ENCODE data around the gene RITA1.

The RITA1 gene

DNA sequence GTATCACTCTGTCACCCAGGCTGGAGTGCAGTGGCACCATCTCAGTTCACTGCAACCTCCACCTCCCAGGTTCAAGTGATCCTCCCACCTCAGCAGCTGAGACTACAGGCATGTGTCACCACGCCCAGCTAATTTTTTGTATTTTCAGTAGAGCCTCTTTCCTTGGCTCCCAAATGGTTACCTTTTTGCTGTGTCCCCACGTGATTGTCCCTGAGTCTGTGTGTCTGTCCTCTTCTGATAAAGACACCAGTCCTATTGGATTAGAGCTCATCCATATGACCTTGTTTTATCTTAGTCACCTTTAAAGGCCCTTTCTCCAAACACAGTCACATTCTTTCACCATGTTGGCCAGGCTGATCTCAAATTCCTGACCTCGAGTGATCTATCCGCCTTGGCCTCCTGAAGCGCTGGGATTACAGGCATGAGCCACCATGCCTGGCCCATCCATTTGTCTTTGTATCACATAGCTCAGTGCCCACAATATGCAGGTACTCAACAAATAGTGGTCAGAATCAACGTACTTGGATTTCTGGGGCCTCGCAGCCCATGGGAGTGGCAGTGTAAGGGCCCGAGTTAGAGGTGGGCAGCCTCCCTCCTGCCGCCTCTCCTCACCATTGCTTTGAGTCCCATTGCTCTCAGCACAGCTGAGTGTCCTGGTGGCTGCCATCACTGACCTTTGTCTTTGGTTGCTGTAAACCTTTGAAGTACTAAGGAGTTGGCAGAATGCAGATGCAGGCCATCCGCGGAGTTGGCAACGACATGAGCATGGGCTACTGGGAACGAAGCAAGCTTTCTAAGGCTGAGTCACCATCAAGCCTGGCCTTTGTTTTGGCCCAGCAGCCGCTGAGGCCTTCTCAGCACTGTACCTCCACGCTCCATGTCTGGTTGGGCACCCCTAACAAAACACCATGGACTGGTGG lies 45.1 kb downstream of the RITA1 start:
- DNase-seq (ENCODE audit: low read depth in 3 of 3), result no peak

DNA sequence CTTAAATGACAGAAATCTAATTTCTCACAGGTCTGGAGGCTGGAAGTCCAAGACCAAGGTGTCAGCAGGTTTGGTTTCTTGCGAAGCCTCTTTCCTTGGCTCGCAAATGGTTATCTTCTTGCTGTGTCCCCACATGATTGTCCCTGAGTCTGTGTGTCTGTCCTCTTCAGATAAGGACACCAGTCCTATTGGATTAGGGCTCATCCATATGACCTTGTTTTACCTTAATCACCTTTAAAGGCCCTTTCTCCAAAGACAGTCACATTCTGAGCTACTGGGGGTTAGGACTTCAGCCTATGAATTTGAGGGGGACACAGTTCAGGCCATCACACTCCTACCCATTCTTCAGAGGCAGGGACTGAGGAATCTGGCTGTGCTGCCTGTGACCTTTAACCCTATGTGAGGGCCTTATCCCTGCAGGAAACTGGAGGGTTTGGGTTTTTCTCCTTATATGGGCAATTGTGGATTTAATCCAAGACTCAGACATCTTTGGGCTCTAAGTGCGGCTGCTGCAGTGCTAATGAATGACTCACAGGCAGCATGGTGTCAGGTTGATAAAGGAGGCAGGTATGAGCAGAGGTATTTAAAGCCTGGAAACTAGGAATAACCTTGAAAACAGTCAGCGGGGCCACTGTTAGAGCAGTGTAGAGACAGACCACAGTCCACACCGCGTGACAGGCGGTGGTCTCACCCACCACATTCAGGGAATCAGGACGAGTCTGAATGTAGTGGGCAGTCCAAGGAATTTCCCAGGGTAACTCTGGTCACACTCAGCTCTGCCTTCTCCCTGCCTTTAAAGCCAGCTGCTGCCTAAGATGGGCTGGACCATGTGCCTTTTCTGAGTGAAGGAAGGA lies 45.9 kb downstream of the RITA1 start:
- DNase-seq (ENCODE audit: low read depth in 3 of 3), result no peak

DNA sequence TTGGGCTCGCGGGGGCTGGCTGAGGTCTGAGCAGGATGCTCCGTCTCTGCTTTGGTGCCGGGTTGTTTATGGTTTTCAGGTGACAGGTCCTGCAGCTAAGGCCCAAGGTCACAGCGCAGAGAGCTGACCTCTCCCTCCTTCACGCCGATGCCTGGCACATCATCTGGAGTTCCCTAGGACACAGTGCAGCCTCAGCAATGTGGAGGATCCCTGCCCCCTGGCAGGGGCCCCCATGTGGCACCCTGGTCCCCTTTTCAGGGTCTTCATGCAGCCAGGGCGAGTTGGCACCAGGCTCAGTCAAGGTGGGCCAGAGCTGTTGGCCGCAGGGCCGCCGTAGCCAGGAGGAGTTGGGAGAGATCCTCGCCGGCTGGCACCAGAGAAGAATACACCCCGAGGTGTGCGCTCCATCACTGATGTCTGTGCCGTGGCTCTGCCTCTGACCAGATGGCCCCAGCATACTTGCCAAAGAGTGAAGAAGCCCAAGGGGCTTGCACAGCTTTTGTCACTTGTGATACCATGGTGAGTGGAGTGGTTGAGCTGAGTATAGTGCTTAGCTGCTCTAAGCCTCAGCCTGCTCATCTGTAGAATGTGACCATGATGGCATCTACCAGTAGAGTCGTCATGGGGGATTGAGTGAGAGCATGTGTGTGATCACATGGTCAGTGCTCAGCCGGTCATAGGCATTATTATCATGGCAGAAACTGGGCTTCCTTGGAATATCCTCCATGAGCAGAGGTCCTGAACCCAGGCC lies 46.7 kb downstream of the RITA1 start:
- no peak for DNase-seq (ENCODE audit: low read depth in 3 of 3)

DNA sequence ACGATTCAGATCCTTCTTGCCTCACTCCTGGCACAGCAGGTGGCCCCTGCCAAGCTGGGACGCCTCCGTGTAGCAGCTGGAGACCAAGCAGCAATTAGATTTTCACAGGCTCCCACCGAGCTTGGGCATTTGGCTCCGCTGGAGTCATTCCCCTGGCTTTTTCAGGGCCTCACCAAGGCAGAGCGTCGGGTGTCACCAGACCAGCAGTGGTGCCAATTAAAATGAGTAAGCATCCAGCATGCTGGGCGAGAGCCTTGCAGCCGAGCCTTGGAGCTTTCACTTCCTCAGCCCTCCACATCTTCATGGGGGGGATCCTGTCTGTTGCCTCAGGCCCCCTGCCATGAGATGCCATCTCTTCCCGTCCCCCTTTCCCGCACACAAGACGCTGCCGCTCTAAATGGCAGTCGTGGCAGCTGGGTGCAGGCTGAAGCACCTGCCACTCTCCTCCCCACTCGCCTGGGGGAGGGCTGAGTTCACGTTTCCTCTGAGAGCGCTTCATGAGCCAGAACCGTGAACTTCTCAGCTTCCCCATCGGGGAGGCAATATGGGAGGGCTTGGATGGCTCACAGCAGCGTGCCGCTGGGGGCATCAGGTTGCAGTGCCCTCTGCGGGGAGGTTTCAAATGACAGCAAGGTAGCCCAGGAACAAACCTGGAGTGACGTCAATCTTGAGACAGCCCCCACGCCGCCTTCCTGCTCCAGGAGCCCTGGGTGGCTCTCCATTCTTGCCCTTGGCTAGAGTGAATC lies 47.5 kb downstream of the RITA1 start:
- peak; percentile 25 to 54 (median 50) for DNase-seq (ENCODE audit: low read depth in 3 of 3)

DNA sequence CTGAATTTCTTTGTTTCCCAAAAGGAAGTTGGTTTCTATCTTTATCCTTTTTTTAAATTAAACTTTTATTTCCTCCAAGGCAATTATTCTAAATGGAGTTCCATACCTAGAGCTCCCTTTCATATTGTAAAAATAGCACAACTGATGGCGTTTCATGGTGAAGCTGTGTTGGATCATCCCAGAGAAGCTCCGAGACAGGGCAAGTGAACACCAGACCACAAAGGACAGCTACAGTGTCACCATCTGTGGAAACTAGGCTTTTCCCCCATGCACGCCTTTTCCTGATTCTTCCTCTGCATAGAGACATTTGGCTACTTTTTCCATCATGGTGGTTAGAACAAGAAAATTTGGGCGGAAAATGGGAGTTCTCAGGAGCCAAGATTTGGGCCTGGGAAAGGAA lies 48.4 kb downstream of the RITA1 start:
- no peak for DNase-seq (ENCODE audit: low read depth in 3 of 3)

DNA sequence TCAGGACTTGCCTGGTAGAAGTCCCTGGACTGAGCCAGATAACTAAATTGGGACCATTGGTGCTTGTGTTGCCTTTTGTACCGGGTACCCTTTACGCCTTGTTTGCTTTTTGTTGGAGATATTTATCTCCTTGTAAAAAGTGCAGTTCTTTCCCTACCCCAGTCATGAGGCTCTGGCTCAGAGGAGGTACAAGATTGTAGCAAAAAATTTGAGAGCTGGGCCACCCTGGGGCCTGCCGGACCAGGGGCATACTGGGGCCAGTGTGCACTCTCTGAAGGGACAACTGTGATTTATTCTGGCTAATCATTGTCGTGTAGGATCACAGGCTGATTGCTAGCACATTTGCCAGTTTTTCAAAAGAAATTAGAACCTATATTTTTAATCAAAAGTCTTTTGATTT lies 49.0 kb downstream of the RITA1 start:
- DNase-seq (ENCODE audit: low read depth in 3 of 3), result no peak

DNA sequence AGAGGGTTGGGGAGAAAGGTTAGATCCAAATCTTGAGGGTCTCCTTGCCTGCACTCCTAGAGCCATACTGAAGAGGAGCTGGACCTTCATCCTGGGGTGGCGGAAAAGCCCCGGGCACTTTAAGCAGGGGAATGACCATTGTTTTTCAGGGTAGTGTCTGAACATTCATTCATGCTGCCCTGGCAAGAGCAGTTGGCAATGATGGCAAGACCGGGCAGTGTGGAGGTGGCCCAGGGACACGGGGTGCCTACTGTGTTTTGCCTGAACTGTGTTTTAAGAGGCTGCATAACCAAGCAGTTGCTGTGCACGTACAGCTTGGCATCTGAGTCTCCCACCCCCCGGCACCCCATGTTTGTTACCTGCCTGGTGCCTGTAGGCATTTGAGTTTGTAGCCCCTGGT lies 50.5 kb downstream of the RITA1 start:
- DNase-seq (ENCODE audit: low read depth in 3 of 3), result no peak

DNA sequence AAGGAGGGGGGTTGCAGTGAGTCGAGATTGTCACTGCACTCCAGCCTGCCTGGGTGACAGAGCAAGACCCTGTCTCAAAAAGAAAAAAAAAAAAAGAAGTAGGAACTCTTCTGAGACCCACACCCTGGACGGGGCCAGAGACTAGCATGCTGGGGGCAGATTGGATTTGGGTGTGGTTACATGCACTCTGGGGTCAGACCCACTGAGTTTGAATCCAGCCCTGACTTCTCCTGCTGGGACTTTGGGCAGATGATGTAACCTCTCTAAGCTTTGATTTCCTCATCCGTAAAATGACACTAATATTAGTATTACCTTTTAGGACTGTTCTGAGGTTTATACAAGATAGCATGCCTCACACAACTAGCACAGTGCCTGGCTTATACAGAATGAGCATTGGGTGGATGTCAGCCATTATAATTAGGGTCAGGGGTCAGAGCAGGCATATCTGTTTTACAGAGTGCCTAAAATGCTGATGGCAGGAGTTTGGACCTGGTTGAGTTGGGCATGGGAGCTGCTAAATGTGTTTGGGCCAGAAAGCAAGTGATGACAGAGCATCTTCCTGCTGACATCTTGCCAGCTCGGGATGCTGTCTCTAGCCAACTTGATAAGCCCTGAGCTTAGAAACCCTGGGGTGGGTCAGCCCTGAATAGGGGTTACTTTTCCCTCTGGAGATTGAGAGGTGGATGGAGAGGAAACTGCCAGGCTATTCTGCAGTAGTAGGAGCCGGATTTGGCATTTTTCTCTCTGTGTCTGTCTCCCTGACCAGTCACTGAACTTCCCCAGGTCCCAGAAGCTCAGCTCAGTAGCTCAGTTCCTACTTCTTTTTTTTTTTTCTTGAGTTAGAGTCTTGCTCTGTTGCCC lies 51.2 kb downstream of the RITA1 start:
- DNase-seq (ENCODE audit: low read depth in 3 of 3), result no peak

DNA sequence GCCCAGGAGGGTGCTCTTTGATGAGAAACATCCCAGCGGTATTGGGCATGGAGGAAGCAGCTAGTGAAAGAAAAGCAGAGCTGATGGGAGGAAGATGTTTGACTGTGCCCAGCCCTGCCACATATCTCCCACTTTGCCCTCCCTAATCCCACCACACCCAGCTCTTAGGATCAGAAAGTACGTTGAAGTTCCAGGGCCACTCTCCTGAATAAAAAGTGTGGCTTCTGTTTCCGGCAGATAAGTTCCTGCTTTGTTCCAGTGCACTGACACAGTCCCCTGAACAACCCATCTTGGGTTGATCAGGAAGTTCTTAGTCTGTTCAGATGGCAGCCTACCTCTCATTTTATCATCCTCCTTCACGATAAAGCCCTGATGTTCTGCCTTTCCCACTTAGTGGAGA lies 52.2 kb downstream of the RITA1 start:
- DNase-seq (ENCODE audit: low read depth in 3 of 3), result no peak

DNA sequence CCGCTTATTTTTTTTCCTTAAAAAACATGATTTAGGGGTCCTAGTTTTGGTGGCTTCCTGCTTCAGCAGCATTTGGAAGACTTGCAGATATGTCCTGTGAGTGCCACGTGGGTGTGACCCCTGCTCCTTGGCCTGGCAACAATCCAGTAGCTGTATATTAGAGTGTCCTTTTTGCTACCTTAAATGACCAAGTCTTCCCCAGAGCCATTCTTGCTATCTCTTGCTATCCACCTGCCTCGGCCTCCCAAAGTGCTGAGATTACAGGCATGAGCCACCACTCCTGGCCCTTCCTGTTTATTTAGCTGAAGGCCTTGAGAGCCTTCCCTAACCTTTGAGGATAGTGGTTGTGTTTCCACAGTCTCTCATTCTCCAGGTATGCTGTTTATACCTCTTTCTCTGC lies 52.8 kb downstream of the RITA1 start:
- DNase-seq (ENCODE audit: low read depth in 3 of 3), result no peak

DNA sequence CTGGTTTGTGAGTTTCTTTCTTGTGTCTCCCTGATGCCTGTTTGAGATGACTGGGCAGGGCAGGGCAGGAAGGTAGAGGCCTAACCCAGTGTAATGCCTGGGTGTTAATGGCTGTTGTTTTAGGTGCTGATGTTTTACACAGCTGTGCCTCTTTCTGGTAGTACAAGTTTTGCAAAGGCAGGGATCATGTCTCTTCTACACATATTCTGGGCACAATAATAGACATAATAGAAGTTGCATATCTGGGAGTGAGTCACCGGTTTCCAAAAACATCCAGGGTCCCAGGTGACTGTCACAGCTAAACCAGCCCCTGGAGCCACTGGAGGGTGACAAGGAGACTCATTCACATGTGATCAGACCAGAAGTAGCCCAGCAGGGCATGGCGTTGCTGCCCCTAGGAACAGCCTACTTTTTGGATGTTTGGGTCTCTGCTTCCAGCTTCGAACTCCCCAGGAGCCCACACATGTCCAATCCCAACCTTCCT lies 53.8 kb downstream of the RITA1 start:
- DNase-seq (ENCODE audit: low read depth in 3 of 3), result no peak

DNA sequence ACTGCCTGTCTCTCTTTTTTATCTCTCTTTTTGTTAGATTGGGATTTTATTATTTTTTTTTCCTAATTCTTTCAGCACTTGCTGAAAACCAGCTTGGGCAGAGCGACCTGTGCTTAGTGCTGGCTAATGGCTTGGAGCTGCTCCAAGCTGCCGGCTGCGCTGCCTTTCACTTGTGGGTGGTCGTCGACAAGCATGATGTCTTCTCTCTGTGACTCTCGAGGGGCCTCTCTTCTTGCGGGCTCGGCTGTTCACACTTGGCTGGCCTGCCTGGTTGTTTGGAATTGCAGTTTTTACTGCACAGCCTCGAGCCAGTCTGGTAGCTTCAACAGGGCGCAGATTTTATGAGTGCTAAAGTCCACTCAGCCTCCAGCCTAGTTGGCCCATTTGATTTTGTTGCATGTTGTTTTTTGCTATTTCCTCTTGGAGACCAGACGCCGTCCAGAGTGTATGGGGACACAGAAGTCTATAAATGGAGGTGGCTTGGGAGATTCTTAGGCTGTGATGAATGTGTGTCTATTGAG lies 54.4 kb downstream of the RITA1 start:
- DNase-seq (ENCODE audit: low read depth in 3 of 3), result no peak

DNA sequence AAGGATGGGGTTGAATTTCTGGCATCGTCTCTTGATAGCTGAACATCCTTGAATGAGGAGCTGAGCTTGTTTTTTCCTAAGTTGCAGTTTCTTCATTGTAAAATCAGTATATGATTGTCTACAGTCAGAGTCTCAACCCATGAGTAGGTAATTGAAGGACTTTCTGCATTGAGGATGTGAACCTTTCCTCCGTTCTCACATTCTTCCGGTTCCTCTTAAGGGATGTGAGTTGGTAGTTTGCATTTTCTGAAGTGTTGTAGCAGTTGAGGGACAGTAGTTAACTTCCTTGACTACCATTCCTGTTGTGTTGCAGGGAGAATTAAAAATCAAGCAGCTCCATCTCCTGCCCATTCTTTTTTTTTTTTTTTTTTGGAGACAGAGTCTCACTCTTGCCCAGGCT lies 54.9 kb downstream of the RITA1 start:
- DNase-seq (ENCODE audit: low read depth in 3 of 3), result no peak

DNA sequence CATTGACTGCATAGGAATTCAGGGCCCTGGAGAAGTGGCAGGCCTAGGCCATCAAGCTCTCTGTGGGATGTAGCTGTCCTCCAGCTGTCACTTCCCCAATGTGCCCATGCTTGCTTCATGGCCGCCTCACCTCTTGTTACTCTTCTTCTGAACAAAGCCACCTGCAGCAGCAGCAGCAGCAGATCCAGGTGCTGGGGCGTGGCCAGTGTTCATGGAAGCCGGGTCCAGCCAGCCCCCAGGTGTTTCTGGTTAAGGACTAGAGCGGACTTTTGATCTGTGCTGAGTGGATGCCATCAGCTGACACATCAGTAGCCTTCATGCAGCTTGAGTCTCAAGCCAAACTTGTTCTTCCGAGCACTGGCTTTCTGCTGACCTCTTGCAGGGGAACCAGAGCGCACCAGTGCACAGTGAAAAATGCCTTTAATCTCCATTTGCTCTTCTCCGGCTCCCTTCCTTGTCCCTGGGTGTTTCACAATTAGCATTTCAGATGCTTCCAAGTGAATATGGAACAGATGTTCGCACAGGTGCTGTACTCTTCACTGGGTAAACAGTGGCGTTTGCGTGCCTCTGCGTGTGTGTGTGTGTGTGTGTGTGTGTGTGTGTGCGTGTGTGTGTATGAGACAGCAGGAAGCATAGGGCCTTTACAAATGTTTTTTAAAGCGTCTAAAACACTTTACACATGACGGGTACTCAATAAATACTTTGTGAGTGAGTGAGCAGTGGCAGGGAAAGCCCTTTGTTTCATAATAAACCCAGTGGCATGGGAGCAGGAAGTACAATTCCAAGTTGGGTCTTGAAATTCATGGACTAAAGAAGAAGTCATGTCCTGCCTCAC lies 55.9 kb downstream of the RITA1 start:
- DNase-seq (ENCODE audit: low read depth in 3 of 3), result no peak
